DMS 273 (cell line): ENCODE measurements around the gene CTNNA3.
"Not testable (repeated sequence)": the region's sequence is repeated elsewhere in the genome, so short reads cannot be mapped to it uniquely, and the experiment has no call there.

Source experiments
- DNase-seq: peaks from one replicate; lab custom pipeline; 2025; ENCODE audit not compliant: unreplicated experiment; lab: John Stamatoyannopoulos, UW

The CTNNA3 gene

GRCh38 chr10:67606572-67606971 lies 89.4 kb downstream of the CTNNA3 start:
- DNase-seq = no peak

- no peak for DNase-seq
Observed at GRCh38 chr10:67603701-67604100, 92.3 kb downstream of the CTNNA3 start.

GRCh38 chr10:67603086-67603485 lies 92.9 kb downstream of the CTNNA3 start:
- DNase-seq = no peak

- DNase-seq = peak; percentile 6
Observed at GRCh38 chr10:67602268-67602950, 93.6 kb downstream of the CTNNA3 start.

- no peak for DNase-seq
Observed at GRCh38 chr10:67599597-67599996, 96.4 kb downstream of the CTNNA3 start.

GRCh38 chr10:67596641-67597040 lies 99.4 kb downstream of the CTNNA3 start:
- no peak for DNase-seq

GRCh38 chr10:67587771-67588170 lies 108.2 kb downstream of the CTNNA3 start:
- no peak for DNase-seq

GRCh38 chr10:67575532-67575931 lies 120.5 kb downstream of the CTNNA3 start:
- DNase-seq = no peak

GRCh38 chr10:67573484-67573883 lies 122.5 kb downstream of the CTNNA3 start:
- no peak for DNase-seq

GRCh38 chr10:67571503-67571902 lies 124.5 kb downstream of the CTNNA3 start:
- no peak for DNase-seq

- DNase-seq = not testable (repeated sequence)
Observed at GRCh38 chr10:67558311-67558710, 137.7 kb downstream of the CTNNA3 start.

- no peak for DNase-seq
Observed at GRCh38 chr10:67553254-67553653, 142.7 kb downstream of the CTNNA3 start.

- no peak for DNase-seq
Observed at GRCh38 chr10:67550838-67551402, 145.1 kb downstream of the CTNNA3 start.

GRCh38 chr10:67550046-67550445 lies 145.9 kb downstream of the CTNNA3 start:
- no peak for DNase-seq

GRCh38 chr10:67549390-67549789 lies 146.6 kb downstream of the CTNNA3 start:
- no peak for DNase-seq

GRCh38 chr10:67541411-67541810 lies 154.6 kb downstream of the CTNNA3 start:
- no peak for DNase-seq

- no peak for DNase-seq
Observed at GRCh38 chr10:67539312-67539711, 156.7 kb downstream of the CTNNA3 start.

- DNase-seq = no peak
Observed at GRCh38 chr10:67537906-67538305, 158.1 kb downstream of the CTNNA3 start.

- DNase-seq = no peak
Observed at GRCh38 chr10:67533376-67533775, 162.6 kb downstream of the CTNNA3 start.

GRCh38 chr10:67530990-67531389 lies 165.0 kb downstream of the CTNNA3 start:
- DNase-seq = not testable (repeated sequence)

- DNase-seq = no peak
Observed at GRCh38 chr10:67527351-67527750, 168.6 kb downstream of the CTNNA3 start.

- no peak for DNase-seq
Observed at GRCh38 chr10:67521546-67521945, 174.4 kb downstream of the CTNNA3 start.
